NCI-H187 (cell line): ENCODE results near the gene SMC4.
A peak's percentile ranks its signal among the peaks of the same experiment; 100 is the strongest.
"Not testable (repeated sequence)": the region's sequence is repeated elsewhere in the genome, so short reads cannot be mapped to it uniquely, and the experiment has no call there.

ENCODE experiments used
- DNase-seq, 2 experiments: peaks; one replicate each; lab custom pipeline; 2025; lab: John Stamatoyannopoulos, UW

Gene SMC4

DNA sequence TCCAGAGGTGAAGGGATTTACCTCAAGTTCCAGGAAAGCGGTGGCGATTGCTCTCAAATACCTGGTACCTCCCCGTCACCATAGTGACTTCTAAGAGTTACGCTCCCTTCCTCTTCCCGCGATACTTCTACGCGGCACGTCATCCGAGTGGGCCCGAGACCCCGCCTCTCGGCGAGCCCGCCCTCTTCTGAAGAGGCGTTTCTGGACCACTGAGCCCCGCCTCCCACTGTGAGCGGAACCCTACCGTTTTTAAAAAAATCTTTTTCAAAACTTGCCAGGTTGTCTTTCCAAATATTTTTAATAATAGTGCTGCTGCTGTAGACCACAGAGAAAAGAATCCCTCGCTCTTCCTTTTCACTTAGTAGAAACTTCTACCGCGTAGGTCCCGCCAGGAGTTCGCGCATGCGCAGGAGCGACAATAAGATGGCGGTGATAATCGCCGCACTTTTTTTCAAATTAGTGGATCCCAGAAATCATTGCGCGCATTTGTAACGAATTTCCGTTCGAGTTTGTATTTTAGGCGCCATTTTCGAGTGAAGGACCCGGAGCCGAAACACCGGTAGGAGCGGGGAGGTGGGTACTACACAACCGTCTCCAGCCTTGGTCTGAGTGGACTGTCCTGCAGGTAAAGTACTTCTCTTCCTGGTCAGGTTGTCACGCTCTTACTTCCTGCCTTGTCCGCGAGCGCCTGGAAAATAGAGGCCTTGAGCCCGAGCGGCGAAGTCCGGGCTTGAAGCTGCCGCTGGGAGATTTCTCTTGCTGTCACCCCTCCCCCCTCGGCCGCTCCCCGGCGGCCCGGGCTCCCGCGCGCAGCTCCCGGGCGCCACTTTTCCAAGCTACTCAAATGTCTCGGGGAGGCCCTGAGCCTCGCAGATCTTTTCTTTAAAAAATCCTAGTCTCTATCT lies at the start of gene SMC4, which contains the start of gene IFT80:
SMC4 (plus strand) TSS at position 526 of the 905 bp plus-strand sequence. CDS start 1,177 bp downstream, outside the sequence.
IFT80 (minus strand) TSS at position 101 of the 905 bp plus-strand sequence. CDS start 14,625 bp downstream, outside the sequence.
- DNase-seq, result peak; percentile 95 to 98

DNA sequence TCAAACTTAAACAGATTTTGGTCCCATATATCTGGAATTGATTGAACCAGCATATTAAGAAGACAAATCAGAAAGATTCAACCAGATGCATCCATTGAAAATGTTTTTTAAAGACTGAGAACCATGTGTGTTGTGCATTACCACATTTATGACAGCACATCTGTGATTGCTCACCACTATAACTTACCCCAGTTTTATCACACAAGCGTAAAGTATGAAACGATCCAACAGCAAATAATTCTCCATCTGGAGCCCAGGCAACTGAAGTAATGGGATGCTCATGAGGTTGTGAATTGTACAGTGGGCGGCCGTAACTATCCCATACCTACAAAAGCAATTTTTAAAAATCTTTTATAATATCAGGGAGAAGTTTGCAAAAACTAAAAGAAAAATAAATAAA lies 43.6 kb upstream of the SMC4 start:
- no peak for DNase-seq

DNA sequence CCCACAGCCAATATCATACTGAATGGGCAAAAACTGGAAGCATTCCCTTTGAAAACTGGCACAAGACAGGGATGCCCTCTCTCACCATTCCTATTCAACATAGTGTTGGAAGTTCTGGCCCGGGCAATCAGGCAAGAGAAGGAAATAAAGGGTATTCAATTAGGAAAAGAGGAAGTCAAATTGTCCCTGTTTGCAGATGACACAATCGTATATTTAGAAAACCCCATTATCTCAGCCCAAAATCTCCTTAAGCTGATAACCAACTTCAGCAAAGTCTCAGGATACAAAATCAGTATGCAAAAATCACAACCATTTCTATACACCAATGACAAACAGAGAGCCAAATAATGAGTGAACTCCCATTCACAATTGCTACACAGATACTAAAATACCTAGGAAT lies 36.6 kb upstream of the SMC4 start:
- not testable (repeated sequence) for DNase-seq

DNA sequence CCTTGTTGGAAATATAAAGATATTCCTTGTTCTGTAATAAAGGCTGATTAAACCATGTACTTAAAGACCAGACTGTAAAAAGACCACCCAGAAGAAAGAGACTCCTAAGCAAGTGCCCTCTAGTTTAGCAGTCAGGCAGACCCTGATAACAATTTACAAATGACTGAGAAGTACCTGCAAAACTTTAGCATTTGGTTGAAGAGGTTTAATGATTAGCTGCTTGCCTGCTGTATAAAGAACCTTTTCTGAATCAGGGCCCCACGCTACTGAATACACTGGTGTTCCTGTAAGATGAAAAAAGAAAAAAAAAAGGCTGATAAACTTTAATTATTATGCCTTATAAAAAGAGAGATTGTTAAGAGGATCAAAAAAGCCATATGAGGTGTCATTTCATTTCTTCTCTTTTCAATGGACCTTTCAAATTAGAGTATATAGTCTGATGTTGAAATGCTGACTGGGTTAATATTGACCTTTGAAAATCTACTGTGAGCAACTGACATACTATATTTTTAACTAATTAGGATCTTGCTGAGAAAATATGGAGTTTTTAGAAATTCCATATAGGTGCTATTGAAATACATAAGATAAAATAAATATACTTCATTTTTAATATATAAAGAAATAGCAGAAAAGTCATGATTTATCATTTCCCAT lies 33.5 kb upstream of the SMC4 start:
- no peak for DNase-seq

DNA sequence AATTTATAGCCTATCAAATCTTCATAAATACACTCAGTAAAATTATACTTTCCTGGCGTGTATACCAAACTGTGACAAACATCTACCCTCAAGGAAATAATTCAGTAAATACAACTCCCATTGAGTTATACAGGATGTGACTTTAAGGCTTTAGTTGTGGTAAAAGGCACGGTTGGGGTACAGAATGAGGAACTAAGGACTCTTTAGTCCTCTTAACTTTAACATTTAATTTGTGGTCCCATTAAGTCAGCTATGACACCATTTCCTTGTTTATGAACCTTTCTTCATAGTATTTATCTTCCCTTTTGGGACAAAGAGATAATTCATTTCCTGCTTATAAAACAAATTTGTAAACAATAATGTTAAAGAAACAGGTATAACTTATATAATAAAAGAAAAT lies 30.6 kb upstream of the SMC4 start:
- no peak for DNase-seq

DNA sequence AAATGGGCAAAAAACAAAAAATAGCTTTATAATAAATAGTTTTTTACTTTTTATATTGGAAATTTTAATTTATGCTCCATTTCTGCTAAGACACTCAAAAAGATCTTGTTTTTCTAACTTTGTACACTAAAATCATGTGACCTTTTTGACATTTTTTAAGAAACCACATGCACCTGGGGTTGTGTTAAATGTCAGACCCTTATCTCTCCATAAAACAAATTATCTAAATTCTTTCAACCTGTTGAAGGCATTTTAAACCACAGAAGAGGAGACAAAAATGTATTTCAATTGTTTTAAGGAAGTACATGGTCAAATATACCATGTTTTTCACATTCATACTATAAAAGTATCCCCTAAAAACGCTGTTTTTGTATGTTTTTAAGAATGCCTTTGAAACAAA lies 29.7 kb upstream of the SMC4 start:
- DNase-seq, result no peak

DNA sequence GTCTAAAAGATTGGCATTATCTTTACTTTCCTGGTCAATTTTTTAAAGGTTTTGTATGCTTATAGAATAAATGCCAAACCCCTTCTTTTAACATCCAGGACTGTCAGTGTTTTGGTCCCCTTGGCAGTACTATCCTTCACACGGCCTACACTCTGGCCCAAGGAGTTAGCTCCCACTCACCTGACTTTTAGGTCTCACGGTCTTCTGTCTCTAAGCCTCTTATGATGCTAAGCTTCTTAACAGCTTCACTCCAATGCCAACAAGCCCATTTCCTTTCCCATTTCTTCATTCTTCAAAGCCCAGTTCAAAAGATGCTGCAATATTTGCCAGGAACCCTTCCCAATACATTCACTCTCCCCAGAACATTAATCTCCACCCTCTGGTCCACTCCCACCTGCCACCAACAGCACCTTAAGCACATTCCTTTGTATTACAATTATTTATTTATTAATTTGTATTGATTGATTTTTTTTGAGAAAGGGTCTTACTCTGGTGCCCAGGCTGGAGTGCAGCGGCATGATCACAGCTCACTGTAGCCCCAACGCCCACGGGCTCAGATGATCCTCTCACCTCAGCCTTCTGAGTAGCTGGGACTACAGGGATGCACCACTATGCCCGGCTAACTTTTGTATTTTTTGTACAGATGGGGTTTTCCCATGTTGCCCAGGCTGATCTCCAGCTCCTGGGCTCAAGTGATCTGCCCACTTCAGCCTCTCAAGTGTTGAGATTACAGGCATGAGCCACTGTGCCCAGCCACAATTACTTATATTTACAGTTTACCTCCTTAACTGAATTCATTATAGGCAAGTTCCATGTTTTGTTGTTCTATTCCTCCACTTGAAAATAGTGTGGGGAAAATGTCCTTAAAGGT lies 28.2 kb upstream of the SMC4 start:
- DNase-seq, result no peak

DNA sequence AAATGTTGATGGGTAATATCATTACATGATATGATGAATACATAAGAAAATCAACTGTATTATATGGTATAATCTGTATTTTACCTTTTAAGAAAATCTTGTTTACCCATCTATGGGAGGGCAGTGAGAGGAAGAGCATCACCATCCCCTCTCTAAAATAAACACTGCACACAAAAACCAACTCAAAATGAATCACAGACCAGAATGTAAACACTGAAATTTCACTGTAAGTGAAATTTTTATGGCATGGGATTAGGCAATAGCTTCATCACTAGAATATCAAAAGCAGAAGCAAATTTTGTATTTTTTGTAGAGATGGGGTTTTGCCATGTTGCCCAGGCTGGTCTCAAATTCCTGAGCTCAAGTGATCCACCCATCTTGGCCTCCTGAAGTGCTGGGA lies 26.7 kb upstream of the SMC4 start:
- DNase-seq, result no peak

DNA sequence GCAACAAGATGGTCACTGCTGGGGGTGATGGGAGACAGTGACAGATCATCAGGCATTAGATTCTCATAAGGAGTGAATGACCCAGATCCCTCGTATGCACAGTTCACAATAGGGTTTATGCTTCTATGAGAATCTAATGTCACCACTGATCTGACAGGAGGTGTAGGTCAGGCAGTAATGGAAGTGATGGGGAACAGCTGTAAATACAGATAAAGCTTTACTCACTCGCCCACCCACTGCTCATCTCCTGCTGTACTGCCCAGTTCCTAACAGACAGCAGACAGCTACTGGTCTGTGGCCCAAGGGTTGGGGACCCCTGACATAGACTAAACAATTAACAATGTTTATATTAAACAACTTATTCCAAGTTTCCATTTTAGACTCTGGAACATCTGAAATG lies 25.8 kb upstream of the SMC4 start:
- no peak for DNase-seq

DNA sequence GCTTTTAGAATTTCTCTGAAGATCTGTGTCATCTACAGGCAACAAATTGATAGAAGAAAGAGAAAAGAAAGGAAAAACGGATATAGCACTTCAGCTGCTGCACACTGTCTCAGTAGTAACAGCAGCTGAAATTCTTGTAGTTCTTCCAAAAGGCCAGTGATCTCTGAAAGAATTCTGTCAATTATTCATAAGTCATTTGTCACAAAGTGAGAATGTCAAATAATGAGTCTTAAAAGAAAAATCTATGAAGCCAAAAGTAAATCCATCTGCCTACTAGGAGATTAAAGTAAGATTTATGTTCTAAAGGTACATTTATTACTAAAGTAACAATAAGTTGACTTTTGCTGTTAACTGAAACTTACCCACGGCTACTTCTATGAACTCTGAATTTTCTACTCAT lies 25.0 kb upstream of the SMC4 start:
- no peak for DNase-seq

DNA sequence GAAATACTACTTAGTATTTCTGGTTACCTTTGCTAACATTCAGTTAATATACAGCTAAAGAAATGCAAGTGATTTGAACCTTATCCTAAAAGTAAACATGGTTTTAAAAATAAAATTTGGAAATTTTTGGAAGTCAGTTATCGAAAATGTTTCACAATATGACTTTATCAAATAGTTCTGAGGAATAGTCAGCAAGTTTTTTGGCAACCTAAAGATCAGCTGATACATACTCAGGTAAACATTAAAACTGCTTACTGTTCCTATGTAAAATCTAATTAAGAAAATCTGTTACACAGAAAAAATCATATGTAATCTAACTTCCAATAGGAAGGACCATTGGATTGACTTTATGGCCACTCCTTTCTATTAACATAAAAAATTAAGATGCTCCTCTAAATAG lies 24.5 kb upstream of the SMC4 start:
- no peak for DNase-seq

DNA sequence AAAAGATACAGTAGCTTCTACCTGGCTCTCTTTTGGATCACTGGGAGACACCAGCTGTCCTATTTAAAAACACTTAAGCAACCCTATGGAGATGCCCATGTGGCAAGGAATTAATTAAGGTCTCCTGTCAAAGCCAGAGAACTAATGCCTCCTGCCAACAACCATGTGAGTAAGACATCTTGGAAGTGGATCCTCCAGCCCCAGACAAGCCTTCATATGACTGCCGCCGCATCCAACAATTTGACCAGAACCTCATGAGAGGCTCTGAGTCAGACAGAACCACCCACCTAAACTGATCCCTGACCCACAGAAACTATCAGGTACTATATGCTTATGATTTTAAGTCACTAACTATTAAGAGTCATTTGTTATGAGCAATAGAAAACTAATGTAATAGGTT lies 22.8 kb upstream of the SMC4 start:
- DNase-seq, result no peak

DNA sequence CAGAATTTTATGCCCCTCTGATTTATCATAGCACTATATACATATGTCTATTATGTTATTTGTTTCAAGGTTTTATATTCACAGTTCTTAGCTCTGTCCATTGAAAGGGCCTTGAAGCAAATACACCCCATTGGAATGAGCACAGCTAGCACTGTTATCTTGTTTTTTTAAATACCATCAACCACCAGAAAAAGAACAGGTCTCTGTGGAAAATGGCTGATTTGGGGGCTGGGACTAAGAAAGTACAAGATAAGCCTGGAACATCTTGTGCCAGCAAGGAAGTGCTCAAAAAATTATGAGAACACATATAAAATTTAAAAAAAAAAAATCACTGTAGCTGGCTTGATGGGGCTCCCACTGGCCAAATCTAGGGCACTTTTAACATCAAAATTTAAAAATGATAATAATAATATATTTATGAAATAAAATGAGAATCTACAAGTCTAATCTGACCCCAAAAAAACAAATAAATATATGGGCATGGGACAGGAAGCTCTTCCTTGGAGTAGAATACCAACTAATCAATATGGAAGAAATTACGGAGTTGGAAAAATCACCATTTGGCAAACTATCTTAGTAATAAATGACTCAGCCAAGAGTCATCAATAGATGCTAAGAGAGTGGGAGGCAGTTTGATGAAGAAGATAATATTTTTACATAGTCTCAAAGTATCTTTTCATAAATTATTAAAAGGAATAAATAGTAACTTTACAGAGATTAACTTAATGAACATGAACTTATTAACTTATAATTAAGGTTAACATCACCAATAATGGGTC lies 20.9 kb upstream of the SMC4 start:
- no peak for DNase-seq

DNA sequence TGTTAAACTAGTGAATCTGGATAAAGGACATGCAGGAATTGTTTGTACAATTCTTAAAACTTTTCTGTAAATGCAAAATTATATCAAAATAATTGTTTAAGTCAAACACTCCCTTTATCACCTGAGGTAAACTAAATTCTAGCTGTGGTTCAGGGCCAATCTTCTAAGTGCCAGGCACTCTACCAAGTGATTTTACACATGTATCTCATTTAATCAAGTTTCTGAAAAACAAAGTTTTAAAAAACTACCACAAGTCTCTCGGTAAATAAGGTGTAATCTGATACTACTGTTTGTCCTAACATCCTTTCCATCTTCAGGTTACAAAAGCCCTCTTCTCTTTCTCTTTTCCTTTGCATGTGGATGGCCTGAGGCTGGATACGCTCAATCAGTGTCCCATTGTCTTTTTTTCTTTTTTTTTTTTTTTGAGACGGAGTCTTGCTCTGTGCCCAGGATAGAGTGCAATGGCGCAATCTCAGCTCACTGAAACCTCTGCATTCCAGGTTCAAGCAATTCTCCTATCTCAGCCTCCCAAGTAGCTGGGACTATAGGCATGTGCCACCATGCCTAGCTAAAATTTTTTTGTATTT lies 19.7 kb upstream of the SMC4 start:
- no peak for DNase-seq

DNA sequence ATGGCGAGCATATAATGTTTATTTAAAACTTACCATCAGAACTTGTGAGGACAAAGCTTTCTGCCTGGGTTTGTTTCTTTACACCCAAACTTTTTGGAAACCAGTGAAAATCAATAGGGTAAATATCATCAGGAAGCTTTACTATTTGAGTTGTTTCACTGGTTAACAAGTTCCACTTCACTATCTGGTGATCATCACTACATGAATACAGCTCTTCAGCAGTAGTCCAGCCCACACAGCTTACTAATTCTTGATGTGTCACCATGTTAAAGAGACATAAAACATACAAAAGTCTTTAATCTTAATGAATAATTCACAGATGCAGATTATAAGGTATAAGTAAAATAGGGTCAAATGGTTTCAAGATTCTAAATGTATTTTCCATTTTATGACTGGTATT lies 18.0 kb upstream of the SMC4 start:
- DNase-seq, result no peak

DNA sequence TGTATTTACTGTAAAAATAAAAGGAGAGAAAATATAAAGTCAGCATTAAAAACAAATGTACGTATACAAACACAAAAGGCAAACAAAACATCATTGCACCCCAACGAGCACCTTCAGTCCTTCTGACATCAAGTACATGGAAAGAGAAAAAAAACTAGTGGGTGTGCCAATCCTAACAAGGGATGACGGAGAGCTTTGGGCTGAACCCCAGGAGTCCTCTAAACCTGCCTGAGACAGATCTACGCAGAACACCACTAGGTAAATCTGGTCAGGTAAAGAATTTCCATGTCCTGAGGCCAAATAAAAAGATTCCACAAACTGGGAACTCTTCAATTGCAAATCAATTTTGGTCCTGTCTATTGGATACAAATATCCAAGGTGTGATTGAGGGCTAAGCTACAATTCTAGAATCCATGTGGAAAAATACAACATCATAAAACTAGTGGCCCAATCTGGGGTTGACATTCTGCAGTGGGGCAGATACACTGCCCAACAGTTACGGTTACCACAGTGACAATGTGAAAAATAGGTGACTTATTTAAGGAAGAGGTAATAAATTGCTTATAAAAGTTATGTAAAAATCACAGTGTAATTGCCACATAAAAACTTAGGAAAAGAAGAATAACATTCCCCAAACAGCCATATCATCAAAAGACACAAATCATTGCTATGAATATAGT lies 14.7 kb upstream of the SMC4 start:
- DNase-seq, result no peak

DNA sequence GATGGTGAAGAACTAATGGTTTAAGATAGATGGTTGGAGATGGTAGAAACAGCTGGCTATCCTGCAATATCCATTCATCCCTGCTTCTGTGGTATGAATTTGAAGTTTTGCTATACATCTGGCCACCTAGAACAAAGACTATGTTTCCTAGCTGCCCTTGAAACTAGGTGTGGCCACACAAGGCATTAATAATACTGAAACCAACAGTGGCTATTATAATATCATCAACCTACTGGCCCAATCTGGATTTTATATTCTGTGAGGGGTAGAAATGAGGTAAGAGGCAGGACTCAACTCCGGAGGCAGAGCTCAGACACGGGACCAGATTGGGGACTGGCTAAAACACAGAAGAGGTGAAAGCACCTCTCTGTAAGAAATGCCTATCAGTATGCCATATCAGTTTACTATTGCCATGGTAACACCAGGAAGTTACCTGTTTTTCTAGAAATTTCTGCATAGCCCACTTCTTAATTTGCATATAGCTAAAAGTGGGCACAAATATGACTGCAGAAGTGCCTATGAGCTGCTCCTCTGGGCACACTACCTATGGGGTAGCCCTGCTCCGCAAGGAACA lies 8.8 kb upstream of the SMC4 start:
- no peak for DNase-seq

DNA sequence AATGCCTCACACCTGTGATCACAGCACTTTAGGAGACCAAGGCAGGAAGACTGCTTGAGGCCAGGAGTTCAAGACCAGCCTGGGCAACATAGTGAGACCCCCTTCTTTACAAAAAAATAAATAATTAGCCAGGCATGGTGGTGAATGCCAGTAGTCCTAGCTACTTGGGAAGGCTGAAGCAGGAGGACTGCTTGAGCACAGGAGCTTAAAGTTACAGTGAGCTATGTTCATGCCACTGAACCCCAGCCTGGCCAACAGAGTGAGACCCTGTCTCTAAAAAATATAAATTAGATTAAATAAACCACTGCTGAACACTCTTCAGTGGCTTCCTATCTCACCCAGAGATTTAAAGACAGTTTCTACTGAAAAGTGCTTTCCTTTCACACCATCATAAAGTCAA lies 6.7 kb upstream of the SMC4 start:
- DNase-seq, result no peak

DNA sequence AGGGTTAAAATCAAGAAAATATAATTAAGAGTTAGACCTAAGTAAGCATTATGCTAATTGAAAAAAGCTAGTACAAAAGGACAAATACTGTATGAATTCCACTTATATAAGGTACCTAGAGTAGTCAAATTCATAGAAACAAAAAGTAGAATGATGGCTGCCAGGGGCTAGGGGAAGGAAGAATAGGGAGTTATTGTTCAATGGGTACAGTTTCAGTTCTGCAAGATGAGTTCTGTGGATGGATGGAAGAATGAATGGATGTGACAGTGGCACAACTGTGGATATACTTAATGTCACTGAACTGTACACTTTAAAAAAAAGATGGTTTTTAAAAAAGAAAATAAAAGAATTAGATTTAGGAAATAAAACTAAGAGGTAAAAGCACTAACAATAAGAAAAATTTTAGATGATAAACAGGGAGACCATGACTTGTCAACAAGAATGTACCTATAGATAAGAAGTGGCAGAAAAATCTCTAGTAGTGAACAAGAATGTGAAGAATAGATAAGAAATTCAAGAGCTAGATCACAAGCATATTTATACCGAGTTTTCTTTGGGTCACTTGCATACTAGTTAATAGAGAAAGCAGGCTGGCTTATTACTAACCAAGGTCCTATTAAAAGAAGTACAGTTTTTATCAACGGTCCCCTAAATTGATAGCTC lies 6.0 kb upstream of the SMC4 start:
- DNase-seq, result no peak

DNA sequence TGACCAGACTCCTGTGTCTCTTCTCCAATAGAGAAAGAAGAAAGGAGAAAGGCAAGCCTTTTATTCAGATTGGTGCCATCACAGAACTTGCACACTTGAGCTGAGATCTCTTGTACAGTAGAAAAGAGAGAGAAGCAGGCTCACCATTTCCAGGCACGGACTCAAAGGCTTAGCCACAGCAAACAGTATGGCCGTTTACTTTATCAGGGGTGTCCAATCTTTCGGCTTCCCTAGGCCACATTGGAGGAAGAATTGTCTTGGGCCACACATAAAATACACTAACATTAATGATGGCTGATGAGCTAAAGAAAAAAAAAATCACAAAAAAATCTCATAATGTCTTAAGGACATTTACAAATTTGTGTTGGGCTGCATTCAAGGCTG lies 5.4 kb upstream of the SMC4 start:
- DNase-seq, result no peak
